PFSK-1 (cell line): Measurements from ENCODE around the gene MORC4.

Experiments
- FOXP2 ChIP-seq: optimal IDR thresholded peaks from 2 replicates; pipeline ENCODE3; 2011; ENCODE audit warnings: borderline replicate concordance, control low read depth, inconsistent platforms; ENCODE audit not compliant: insufficient read depth; ENCODE audit errors: extremely low read length, extremely low read depth
- POLR2AphosphoS5 ChIP-seq: IDR thresholded peaks from 2 replicates; pipeline ENCODE4 v1.6.1; 2012; ENCODE audit warnings: low read depth, mild to moderate bottlenecking, control low read depth, low read length, moderate library complexity
- REST ChIP-seq, 2 experiments: IDR thresholded peaks; 2 replicates each; pipeline versions ENCODE4 v1.6.1 to v1.8.0; 2011 to 2012; ENCODE audit warnings: low read depth in 2 of 2, low read length in 2 of 2, control low read depth in 1 of 2, inconsistent platforms in 1 of 2, mild to moderate bottlenecking in 1 of 2, moderate library complexity in 1 of 2; ENCODE audit not compliant: insufficient read depth in 1 of 2
- SIN3A ChIP-seq: IDR thresholded peaks from 2 replicates; pipeline ENCODE4 v1.6.1; 2012; ENCODE audit warnings: mild to moderate bottlenecking, low read length, moderate library complexity, borderline replicate concordance; ENCODE audit not compliant: insufficient read depth
- TAF1 ChIP-seq: IDR thresholded peaks from 2 replicates; pipeline ENCODE4 v1.6.1; 2012; ENCODE audit warnings: low read length, control low read depth, borderline replicate concordance; ENCODE audit not compliant: insufficient read depth

The MORC4 gene

GRCh38 chrX:106964290-106964689, 35.7 kb downstream of the MORC4 start:
- TF ChIP-seq FOXP2 (no peak), POLR2AphosphoS5 (no peak), TAF1 (no peak), SIN3A (no peak), REST (IDR thresholded peaks at IDR 0.05; ENCODE audit: insufficient read depth in 1 of 2, low read depth in 2 of 2, low read length in 2 of 2) (no peak)

GRCh38 chrX:106963111-106963510, 36.9 kb downstream of the MORC4 start:
- TF ChIP-seq SIN3A: no peak
- TF ChIP-seq FOXP2: no peak
- TF ChIP-seq REST (IDR thresholded peaks at IDR 0.05; ENCODE audit: insufficient read depth in 1 of 2, low read depth in 2 of 2, low read length in 2 of 2): no peak
- TF ChIP-seq TAF1: no peak
- TF ChIP-seq POLR2AphosphoS5: no peak

- TF ChIP-seq POLR2AphosphoS5 (no peak), FOXP2 (no peak), REST (IDR thresholded peaks at IDR 0.05; ENCODE audit: insufficient read depth in 1 of 2, low read depth in 2 of 2, low read length in 2 of 2) (no peak), TAF1 (no peak)
Measured at GRCh38 chrX:106959901-106960300, 40.1 kb downstream of the MORC4 start.

- TF ChIP-seq TAF1 (no peak), SIN3A (no peak), FOXP2 (no peak), REST (IDR thresholded peaks at IDR 0.05; ENCODE audit: insufficient read depth in 1 of 2, low read depth in 2 of 2, low read length in 2 of 2) (no peak), POLR2AphosphoS5 (no peak)
Measured at GRCh38 chrX:106957856-106958255, 42.2 kb downstream of the MORC4 start.

- no peak for TF ChIP-seq SIN3A
- no peak for TF ChIP-seq TAF1
Measured at GRCh38 chrX:106955004-106955772, 44.8 kb downstream of the MORC4 start.
